Endothelial cell of umbilical vein (primary cell): ENCODE data around the gene B9D1.

Experiments
- CTCF ChIP-seq, 2 donors: IDR thresholded peaks; 1 replicate in 1 of 2; 2 replicates in 1 of 2; pipeline ENCODE4 v1.5.1; 2011; ENCODE audit warnings: low read length in 2 of 2, mild to moderate bottlenecking in 2 of 2, moderate library complexity in 2 of 2, control low read depth in 1 of 2, inconsistent platforms in 1 of 2, low read depth in 1 of 2; ENCODE audit not compliant: insufficient read depth in 1 of 2; ENCODE audit errors: extremely low read depth in 1 of 2
- POLR2A ChIP-seq: IDR thresholded peaks from 2 replicates; pipeline ENCODE4 v1.6.1; 2012; ENCODE audit warnings: low read depth, mild to moderate bottlenecking, control low read depth, low read length

GRCh38 chr17:19375732-19376131 is 13.2 kb upstream of the B9D1 start:
- TF ChIP-seq CTCF (IDR thresholded peaks at IDR 0.05; ENCODE audit: extremely low read depth in 1 of 2, insufficient read depth in 1 of 2, low read depth in 1 of 2, low read length in 2 of 2): no peak
- TF ChIP-seq POLR2A: no peak
